Posterior cingulate gyrus (tissue), 11 donors: ENCODE data around the gene PRKN.

Experiments used
- DNase-seq, 10 donors: peaks; one replicate each; pipeline versions ENCODE4 v3.0.0 to v3.0.0-alpha.2; 2020 to 2021; ENCODE audit warnings: mixed read lengths in 3 of 10
- intact Hi-C: fragments of 100-400 bp; cut with DNase I; formaldehyde crosslinking; loops from one replicate; pipeline ENCODE4 v1.15.1; 2023

Gene PRKN

DNA sequence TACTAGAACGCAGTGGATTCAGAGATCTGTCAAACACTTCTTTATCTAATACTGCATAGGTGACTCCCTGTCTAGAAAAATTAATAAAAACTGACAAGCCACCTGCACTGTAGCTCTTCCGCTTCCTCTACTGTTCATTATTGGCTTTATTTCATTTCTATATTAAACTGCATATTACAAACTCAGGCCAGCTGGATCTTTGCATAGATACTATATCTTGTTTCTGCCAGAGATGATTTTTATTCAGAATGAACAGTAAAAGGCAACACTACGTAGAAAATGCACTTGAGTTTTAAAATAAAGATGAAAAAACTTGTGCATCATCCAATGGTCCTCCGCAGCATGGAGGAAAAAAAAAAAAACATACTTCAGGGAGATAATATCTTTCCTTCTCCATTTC is 508.3 kb downstream of the PRKN start:
- no peak for DNase-seq
- intact Hi-C loops, result no loop called here

DNA sequence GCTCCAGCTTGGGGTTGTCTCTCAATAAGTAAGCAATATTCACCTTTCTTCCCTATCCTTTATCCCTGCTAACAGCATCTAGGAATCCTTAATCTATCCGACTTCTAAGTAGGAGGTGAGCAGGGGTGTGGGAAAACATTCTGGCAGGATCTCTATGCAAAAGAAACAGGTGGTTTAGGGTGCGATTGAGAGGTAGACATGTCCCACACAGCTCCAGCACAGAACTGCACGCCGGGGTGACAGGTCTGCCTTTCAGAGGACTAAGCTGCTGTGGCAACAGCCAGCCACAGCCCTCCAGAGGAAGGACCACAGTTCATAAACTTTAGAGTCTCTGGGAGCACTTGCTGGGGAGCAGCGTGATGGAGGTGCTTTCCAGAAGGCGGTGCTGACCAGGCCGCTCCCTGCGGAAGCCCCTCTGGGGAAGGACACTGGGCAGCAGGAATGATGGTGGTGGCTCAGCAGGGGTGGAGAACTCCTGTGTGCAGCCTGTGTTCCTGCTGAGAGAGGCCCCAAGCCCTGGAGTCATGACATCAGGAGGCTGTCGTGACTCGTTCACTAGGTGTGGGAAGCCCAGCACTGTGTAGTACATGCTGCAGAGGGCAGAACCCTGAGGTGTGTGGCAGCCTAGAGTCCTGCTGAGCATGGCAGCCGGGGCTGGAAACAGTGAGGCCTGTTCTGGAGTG is 509.6 kb downstream of the PRKN start:
- DNase-seq, result no peak
- intact Hi-C loops, result no loop called here

DNA sequence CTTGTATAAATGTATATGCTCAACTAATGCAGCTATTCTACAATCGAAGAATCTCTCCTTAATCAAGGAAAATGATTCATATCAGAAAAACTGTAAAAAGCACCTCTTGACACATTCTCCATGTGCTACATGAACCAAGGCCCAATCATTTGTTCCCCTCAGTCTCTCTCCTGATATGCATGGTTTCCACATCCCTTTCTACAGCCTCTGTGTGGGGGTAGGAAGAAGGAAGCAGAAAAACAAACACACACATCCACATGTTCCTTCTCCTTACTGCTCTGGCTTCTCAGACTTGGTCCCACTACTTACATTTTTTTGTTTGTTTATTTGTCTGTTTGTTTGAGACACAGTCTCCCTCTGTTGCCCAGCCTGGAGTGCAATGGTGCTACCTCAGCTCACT is 510.5 kb downstream of the PRKN start:
- DNase-seq, result no peak
- intact Hi-C loops, result no loop called here

DNA sequence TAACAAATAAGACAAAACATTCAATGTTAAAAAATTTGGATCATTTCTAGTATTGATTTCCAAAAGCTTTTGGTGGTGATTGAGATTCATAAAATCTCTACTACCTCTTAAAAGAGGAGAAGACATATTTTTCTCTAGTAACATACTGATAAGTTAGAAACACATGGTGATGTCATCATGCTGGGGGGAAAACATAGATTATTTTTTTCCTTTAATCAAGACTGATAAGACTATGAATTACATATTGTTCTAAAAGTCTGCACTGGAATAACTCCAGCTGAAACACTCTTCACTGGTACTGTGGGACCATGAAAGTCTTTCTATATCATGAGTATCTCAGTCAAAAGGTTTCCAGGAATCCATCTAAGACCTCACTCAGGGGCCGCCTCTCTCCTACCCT is 515.8 kb downstream of the PRKN start:
- no peak for DNase-seq
- intact Hi-C loops, result no loop called here

DNA sequence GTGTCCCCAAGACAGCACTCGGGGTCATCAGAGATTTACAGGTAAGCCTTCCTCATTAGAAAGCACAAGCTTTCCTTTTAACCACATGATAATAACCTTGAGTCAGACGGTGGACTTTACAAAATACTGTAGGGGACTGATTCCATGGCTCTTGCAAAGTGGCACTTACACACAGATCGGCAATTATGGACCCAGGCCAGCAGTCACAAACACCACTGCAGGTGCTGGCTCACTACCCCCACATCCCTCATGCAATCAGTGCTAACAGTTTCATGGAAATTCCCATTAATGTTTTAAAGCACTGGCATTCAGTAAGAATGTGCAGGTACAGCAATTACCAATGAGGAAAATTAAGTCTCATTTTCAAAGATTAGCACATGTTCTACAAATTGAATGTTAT is 516.5 kb downstream of the PRKN start:
- intact Hi-C loops, result no loop called here
- DNase-seq, result no peak

DNA sequence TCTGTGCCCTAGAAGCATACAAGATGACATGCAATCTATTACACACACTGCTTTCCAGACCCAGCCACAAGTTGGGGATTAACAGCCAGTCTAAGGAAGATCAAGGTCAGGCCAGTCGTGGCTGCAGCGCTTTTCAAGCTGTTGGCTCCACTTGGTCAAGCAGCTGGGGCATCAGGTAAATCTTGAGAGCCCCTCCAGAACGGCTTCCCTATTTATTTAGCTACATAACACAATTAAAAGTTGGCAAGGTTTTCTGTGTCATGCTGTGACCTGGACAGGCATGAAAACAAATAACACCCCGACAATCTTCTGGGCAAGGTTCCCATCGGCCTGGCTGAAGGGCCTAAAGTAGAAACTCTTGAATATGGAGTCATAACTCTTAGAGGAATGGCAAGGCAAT is 524.3 kb downstream of the PRKN start:
- DNase-seq, result no peak
- intact Hi-C loops, result no loop called here

DNA sequence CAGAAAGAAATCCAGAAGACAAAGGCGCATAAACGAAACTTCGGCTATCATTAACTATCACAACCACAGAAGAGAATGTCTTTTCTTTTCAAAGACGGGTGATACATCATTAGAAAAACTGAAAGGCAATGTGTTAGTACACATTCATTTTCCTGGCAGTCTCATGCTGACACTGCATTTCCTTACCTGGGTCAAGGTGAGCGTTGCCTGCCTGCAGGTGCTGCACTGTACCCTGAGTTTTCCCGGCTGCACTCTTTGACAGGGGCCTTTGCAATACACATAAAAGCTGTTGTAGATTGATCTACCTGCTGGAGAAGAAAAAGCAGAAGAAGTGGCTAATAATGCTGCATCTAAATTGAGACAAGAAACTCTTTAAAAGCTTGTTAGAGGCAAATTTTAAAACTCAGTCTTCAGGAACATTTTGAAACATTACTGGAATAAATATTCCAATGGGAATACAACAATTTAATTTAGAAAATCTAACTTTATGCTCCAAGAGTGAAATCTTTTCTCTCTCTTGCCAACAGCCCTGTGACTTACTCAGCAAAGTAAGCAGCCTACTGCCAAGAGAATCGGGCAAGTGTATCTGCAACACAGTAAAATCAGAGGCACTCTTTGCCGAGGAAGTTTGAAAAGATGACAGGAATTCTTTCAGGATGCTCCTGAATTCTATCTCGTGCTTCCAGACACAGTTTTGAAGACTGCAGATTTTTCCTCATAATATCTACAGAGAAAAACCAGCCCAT is 526.4 kb downstream of the PRKN start:
- intact Hi-C loops, result no loop called here
- no peak for DNase-seq

DNA sequence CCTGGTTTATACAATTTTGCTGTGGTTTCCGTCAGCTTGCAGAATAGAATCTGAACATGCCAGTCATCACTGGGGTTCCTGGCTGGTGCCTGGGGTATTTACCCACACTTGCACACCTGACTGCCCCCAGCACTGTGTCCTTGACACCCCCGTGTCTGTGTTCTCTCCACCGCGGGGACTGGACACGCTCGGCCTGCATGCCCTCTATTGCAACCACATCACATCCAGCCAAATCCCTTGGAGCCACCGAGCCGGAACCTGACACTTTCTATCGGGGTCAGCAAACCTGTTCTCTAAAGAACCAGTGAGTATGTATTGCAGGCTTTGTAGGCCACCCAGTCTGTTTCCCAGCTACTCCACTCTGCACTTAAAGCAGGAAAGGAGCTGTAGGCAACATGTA is 527.5 kb downstream of the PRKN start:
- no peak for DNase-seq
- intact Hi-C loops, result no loop called here

DNA sequence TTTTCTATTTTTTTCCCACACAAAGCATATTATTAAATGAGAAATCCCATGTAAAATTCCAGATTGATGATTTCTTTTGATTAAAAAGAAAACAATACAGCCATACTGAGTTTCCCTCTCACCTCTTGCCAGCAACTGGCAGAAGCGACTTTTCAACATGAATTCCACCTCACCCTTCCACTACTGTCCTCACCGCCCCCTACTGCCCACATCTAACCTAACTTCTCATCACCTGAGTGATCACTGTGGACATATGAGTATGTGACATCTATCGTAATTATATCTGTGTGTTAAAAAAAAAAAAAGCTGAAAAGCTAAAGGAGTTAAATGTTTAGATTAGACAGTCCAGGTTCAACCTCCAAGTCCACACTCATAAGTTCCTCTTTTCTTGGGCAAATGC is 528.6 kb downstream of the PRKN start:
- intact Hi-C loops, result no loop called here
- DNase-seq, result no peak

DNA sequence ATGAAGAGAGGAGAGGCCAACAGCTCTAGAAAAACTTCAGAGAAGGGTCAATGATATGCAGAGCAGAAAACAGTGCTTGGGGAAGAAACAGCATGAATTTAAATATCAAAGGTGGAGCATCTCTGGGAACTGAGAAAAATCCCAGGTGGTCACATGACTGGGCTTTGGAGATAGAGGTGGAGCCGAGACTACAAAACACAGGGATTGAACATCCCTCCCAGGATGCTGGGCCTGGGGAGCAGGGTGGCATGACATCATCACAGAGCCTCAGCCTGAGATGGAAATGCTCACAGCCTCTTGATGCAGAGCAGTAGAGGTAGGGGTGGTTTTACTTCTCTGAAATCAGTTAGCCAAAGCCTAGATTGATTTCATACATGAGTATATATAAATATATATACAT is 529.5 kb downstream of the PRKN start:
- intact Hi-C loops, result no loop called here
- no peak for DNase-seq

DNA sequence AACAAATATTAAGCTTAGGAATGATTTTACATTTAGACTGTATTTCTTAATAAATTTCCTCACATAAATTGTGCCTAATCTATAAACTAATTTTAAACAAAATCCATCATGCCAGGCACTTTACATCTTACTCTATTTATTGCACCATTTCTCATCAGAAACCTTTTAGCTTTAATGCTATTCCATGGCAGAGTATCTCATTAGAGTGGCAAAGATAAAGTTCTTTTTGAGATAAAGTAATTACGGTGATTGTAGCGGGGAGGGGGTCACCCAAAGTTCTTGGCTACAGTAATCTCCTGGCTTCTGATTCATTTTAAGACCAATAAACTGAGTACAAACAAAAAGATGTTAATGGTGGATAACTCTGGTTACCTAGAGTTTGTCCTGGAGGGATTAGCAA is 532.1 kb downstream of the PRKN start:
- intact Hi-C loops, result no loop called here
- no peak for DNase-seq

DNA sequence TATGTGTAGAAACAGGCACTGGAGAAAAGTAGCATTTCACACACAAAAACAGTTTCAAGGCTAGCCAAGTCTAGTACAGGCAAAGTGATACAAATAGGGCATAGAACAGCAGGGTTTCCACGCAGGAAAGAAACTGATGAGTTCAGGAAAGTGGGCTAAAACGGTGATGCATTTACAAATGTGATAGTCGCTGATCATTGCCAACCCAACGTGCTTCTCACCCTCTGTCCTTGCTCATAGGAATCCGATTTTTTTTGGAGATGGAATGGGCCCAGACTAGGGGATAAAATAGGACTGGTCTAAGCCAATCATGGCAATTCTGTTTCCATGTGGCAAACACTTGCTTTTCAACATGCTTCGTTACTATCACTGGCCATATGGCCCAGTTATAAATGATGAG is 536.6 kb downstream of the PRKN start:
- no peak for DNase-seq
- intact Hi-C loops, result no loop called here

DNA sequence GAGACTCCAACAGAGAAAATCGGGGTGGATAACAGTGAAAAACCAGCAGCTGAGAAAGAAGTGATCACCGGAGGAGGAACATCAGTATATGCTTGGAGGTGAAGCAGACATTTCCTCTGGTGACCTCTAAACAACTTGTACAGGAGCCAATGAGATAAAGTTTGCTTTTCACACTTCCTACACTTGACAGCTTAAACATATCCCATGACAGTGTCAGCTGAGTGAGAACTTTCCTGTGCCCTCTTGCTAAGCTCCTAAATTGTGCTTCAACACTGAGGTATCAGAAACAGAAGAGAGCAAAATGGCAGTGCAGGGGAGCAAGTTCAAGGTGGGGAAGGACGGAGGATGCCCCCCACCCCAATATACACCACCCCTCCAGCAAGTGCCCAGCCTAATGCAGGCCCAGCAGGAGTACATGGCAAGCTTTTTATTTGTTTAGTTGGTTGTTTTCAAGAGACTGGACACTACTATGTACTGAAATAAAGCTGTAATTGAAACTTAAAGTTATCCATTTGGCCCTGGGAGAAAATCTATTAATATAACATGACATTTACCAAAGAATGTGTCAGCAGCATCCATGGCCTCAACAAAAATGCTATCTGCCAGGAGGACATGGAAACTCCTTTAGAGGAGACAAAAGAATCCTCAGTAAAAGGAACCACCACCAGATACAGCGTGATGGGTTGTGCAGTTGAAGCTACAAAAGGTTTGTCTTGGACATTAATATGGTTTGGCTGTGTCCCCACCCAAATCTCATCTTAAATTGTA is 540.2 kb downstream of the PRKN start:
- intact Hi-C loops, result no loop called here
- DNase-seq, result no peak

DNA sequence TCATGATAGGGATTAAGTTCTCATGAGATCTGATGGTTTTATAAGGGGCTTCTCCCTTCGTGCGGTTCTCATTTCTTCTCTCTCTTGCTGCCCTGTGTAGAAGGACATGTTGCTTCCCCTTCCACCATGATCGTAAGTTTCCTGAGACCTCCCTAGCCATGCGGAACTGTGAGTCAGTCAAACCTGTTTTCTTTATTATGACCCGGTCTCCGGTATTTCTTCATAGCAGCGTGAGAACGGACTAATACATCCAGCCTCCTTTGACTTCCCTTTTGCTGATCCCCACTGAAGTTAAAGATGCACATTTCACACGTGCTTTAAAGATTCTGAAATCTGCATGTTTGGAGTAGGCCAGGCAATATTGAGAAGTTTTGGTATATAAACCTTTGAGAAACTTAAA is 543.1 kb downstream of the PRKN start:
- intact Hi-C loops, result no loop called here
- DNase-seq, result no peak

DNA sequence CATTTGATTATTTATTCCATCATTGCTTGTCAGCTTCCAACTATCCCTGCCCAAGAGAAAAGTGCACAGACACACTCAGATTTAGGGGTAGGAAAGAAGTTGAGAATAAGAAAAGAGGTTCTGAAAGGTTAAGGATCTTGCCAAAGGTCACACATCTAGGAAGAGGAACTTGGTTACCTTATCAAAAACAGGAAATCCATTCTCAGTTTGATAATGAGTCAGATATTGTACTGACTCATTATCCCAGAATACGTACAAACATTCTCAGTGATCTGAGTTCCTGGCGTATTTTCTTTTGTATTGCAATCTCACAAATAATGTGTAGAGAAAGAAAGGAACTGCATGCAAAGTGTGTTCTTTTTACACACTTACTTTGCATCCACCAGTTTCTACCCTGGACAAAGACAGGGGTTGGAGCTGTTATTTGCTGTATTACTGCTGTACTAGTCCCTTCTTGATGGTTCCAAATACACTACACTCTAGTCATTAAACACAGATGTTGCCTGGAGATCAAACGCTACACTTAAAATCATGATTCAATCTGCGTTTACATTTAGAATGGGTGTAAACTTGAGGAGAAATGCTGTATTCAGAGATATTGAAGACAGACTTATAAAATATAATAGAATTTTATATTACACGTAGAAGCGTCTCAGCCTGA is 545.7 kb downstream of the PRKN start:
- intact Hi-C loops, result no loop called here

DNA sequence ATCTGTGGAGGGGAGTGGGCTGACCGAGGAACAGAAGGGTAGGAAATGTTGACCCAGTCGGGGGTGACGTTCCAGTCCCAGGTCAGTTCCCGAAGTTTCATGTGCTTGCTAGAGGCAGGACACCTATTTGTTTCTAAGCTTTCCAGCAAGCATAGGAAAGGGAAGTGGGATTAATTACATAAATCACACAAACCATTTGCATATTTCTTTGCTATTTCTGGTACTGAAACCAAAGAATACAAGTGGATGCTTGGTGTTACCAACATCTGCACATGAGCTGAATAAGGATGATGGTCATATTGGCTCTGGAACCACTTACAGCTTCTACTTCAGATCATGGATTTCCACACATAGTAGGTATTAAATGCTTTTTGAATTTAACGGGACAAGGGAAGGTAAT is 546.5 kb downstream of the PRKN start:
- DNase-seq, result no peak
- intact Hi-C loops, result no loop called here

More for the DNA sequence above, 545.7 kb downstream of the PRKN start:
- no peak for DNase-seq

DNA sequence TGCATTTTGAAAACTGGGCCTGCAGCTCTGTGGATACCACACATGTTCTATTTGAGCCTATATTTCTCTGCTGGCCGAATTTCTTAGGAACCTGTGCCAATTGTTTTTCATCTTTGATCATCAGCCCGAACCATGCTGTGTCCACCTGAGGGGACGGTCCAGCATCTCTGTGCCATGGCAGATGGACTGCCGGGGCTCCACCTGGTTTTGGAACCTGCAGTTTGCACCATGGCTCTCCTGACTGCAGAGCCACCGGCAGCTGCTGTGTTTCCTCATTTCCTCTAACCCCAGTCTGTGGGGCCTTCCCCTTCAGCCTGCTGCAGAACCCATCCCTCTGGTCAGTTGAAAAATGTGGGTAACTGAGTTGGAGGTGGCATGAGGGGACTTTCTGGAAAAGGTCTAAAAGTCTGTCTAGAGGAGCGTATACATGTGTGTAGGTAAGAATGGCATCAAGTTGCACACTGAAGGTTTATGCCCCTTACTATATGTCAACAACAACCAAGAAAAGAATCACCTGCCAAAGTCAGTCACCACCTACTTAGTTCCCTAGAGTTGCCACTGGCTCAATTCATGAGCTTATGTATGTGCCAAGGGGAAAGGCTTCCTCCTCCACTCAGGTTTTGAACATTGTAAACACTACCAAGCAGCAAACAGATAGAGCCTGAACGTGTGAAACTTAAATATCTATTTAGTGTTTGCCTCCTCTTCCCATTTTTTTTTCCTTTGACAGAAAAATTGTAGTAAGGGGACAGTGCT is 548.2 kb downstream of the PRKN start:
- no peak for DNase-seq
- intact Hi-C loops, result no loop called here

DNA sequence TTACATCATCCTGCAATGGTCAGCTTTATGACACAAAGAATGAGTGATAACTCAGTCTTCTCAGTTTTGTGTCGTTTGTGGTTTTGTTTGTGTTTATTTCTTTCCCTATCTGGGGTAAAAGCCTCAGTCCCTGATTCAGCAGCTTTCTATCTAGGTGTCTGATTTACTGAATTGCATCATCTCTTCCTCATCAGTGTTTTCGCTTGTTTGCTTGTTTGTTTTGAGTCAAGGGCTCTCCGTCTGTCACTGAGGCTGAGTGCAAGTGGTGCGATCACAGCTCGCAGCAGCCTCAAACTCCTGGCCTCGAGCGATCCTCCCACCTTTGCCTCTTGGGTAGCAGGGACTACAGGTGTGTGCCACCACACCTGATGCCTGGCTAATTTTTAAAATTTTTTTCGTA is 548.9 kb downstream of the PRKN start:
- intact Hi-C loops, result no loop called here
- DNase-seq, result peak in 1 of 10 donors; percentile 65

DNA sequence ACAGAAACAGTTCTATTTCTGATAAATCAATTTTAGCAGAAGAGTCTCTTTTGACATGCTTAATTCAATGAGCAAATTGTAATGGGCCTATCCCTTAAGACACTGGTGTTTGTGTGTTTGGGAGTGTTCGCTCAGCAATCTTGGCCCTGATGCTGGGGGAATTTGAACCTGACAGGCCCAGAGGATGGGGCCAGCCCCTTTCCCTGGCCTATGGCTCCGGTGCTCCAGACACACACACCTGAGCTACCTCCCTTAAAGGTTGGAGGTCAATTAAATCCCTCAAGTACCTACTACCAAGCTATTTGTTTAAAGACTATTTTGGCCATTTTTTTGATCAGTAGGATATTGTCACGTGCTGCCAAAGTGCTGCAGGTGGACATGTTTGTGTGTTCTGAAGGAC is 549.3 kb downstream of the PRKN start:
- DNase-seq, result peak in 1 of 10 donors; percentile 61
- intact Hi-C loops, result no loop called here

DNA sequence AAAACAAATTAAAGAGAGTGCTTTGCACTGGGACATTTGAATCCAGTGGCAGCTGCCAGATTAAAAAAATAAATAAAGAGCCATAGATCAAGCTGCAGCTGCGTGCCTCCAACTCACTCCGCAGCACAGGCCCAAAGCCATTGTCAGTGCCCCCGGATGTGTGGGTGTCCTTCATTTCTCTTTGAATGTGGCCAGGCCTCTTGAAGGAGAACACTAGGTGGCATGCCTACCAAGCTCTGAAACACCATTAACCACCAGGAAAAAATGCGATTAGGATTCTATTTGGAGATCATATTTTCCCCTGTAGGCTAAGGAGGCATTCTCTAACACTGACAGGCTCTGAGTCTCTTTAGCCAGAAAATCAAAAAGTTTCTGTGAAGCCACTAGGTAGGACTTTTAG is 549.8 kb downstream of the PRKN start:
- intact Hi-C loops, result no loop called here
- peak in 8 of 10 donors; percentile 27 to 92 (median 48) for DNase-seq
